Measurements from ENCODE around the gene CELF2.

Gene CELF2

DNA sequence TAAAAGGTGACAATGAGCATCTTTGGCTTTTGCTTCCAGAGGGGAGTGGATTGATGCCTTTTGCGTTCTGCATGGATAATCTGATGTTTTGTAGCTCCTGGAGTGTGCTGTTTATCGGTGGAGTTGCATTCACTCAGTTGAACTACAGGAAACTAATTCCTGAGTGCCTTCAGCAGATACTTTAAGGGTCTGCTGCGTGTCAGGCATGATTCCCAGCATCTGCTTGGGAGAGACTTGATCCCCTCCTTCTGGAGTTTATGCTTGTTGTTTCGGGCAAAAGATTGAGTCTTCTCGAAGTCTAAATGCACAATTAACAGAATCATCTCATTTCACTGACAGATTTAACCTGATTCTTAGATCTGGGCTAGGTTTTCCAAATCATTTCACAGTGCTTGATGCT, 46.2 kb downstream of the CELF2 start:
- H2AFZ ChIP-seq (ENCODE audit: low read depth, low read length), result no peak overlapping the region
- no peak overlapping the region for H3K4me2 ChIP-seq (ENCODE audit: insufficient read depth, low read length)
- TF ChIP-seq CTCF (IDR thresholded peaks at IDR 0.05; ENCODE audit: borderline replicate concordance, extremely low read depth, low read length, poor library complexity, severe bottlenecking) (no peak), EZH2 (IDR thresholded peaks at IDR 0.05; ENCODE audit: borderline replicate concordance, low read depth, low read length, severe bottlenecking) (no peak)
- no peaks in the 10 kb centered on the region for H3K27me3 ChIP-seq (ENCODE audit: insufficient read depth, low read length, poor library complexity)
- no peaks in the 10 kb centered on the region for H4K20me1 ChIP-seq (ENCODE audit: insufficient read depth, low read length)
- no peak overlapping the region for H3K4me3 ChIP-seq (ENCODE audit: low read depth in 1 of 2, low read length in 2 of 2)
- H3K36me3 ChIP-seq (ENCODE audit: insufficient read depth, low read length), result no peaks in the 10 kb centered on the region
- H3K79me2 ChIP-seq (ENCODE audit: insufficient read depth, low read length), result no peaks in the 10 kb centered on the region
- DNase-seq (no peak), ATAC-seq (ENCODE audit: insufficient read depth, low read depth) (no peak)
- H3K27ac ChIP-seq (ENCODE audit: low read length), result no peak overlapping the region
- no peaks in the 10 kb centered on the region for H3K4me1 ChIP-seq (ENCODE audit: insufficient read depth, low read length)
- no peak overlapping the region for H3K9ac ChIP-seq (ENCODE audit: low read depth, low read length)
- H3K9me3 ChIP-seq (ENCODE audit: insufficient read depth, low read length, severe bottlenecking), result no peaks in the 10 kb centered on the region

GRCh38 chr10:11064832-11065231, 47.2 kb downstream of the CELF2 start:
- Histone ChIP-seq H3K27ac (ENCODE audit: low read length) (no peak overlapping the region), H3K27me3 (ENCODE audit: insufficient read depth, low read length, poor library complexity) (no peaks in the 10 kb centered on the region), H2AFZ (ENCODE audit: low read depth, low read length) (no peak overlapping the region), H3K9me3 (ENCODE audit: insufficient read depth, low read length, severe bottlenecking) (no peaks in the 10 kb centered on the region), H3K9ac (ENCODE audit: low read depth, low read length) (no peak overlapping the region), H3K36me3 (ENCODE audit: insufficient read depth, low read length) (no peaks in the 10 kb centered on the region), H4K20me1 (ENCODE audit: insufficient read depth, low read length) (no peaks in the 10 kb centered on the region), H3K4me1 (ENCODE audit: insufficient read depth, low read length) (no peaks in the 10 kb centered on the region), H3K4me2 (ENCODE audit: insufficient read depth, low read length) (no peak overlapping the region), H3K4me3 (ENCODE audit: low read depth in 1 of 2, low read length in 2 of 2) (no peak overlapping the region), H3K79me2 (ENCODE audit: insufficient read depth, low read length) (no peaks in the 10 kb centered on the region)
- TF ChIP-seq CTCF (IDR thresholded peaks at IDR 0.05; ENCODE audit: borderline replicate concordance, extremely low read depth, low read length, poor library complexity, severe bottlenecking) (no peak), EZH2 (IDR thresholded peaks at IDR 0.05; ENCODE audit: borderline replicate concordance, low read depth, low read length, severe bottlenecking) (no peak)
- ATAC-seq (ENCODE audit: insufficient read depth, low read depth), result no peak
- no peak for DNase-seq

GRCh38 chr10:11065567-11065966, 47.9 kb downstream of the CELF2 start:
- ATAC-seq (ENCODE audit: insufficient read depth, low read depth) (no peak), DNase-seq (no peak)
- H4K20me1 ChIP-seq (ENCODE audit: insufficient read depth, low read length), result no peaks in the 10 kb centered on the region
- H3K4me1 ChIP-seq (ENCODE audit: insufficient read depth, low read length), result no peaks in the 10 kb centered on the region
- no peak overlapping the region for H3K27ac ChIP-seq (ENCODE audit: low read length)
- no peak overlapping the region for H2AFZ ChIP-seq (ENCODE audit: low read depth, low read length)
- H3K27me3 ChIP-seq (ENCODE audit: insufficient read depth, low read length, poor library complexity), result no peaks in the 10 kb centered on the region
- no peaks in the 10 kb centered on the region for H3K79me2 ChIP-seq (ENCODE audit: insufficient read depth, low read length)
- TF ChIP-seq EZH2 (IDR thresholded peaks at IDR 0.05; ENCODE audit: borderline replicate concordance, low read depth, low read length, severe bottlenecking) (no peak), CTCF (IDR thresholded peaks at IDR 0.05; ENCODE audit: borderline replicate concordance, extremely low read depth, low read length, poor library complexity, severe bottlenecking) (no peak)
- no peaks in the 10 kb centered on the region for H3K9me3 ChIP-seq (ENCODE audit: insufficient read depth, low read length, severe bottlenecking)
- no peak overlapping the region for H3K4me3 ChIP-seq (ENCODE audit: low read depth in 1 of 2, low read length in 2 of 2)
- H3K9ac ChIP-seq (ENCODE audit: low read depth, low read length), result no peak overlapping the region
- H3K36me3 ChIP-seq (ENCODE audit: insufficient read depth, low read length), result no peaks in the 10 kb centered on the region
- H3K4me2 ChIP-seq (ENCODE audit: insufficient read depth, low read length), result no peak overlapping the region

DNA sequence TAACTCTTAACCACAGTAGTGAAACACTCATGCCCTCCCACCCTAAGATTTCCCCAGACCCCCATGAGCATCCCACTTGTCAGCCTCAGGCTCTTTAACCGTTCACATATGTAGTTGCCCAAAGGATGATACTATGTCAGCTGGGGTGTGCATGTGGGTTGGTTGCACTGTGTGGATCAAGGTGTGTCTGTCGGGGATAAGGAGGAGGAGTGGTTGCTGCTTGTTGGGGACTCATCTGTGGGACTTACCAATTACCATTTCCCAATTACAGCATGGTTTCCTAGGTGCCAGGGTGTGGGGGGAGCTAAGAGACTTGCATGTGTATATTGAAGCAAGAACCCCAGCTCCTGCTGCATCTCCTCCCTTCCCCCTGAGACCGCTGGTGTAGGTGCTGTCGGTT, 48.8 kb downstream of the CELF2 start:
- ATAC-seq (ENCODE audit: insufficient read depth, low read depth), result no peak
- Histone ChIP-seq H3K9me3 (ENCODE audit: insufficient read depth, low read length, severe bottlenecking) (no peaks in the 10 kb centered on the region), H3K36me3 (ENCODE audit: insufficient read depth, low read length) (no peaks in the 10 kb centered on the region), H3K27me3 (ENCODE audit: insufficient read depth, low read length, poor library complexity) (no peaks in the 10 kb centered on the region), H3K4me2 (ENCODE audit: insufficient read depth, low read length) (no peak overlapping the region), H3K4me1 (ENCODE audit: insufficient read depth, low read length) (no peaks in the 10 kb centered on the region), H3K9ac (ENCODE audit: low read depth, low read length) (no peak overlapping the region), H2AFZ (ENCODE audit: low read depth, low read length) (no peak overlapping the region), H3K27ac (ENCODE audit: low read length) (no peak overlapping the region), H3K4me3 (ENCODE audit: low read depth in 1 of 2, low read length in 2 of 2) (no peak overlapping the region), H4K20me1 (ENCODE audit: insufficient read depth, low read length) (no peaks in the 10 kb centered on the region), H3K79me2 (ENCODE audit: insufficient read depth, low read length) (no peaks in the 10 kb centered on the region)
- TF ChIP-seq EZH2 (IDR thresholded peaks at IDR 0.05; ENCODE audit: borderline replicate concordance, low read depth, low read length, severe bottlenecking) (no peak), CTCF (IDR thresholded peaks at IDR 0.05; ENCODE audit: borderline replicate concordance, extremely low read depth, low read length, poor library complexity, severe bottlenecking) (no peak)
- no peak for DNase-seq

Data from DND-41 (cell line).